ENCODE data around the gene CTTNBP2NL. TPM values are rescaled to one million over a fixed set of nuclear protein-coding genes. Genes with fewer than 3 reads are reported as not detected.
A peak's percentile ranks its signal among the peaks of the same experiment; 100 is the strongest.

The CTTNBP2NL gene, protein sequence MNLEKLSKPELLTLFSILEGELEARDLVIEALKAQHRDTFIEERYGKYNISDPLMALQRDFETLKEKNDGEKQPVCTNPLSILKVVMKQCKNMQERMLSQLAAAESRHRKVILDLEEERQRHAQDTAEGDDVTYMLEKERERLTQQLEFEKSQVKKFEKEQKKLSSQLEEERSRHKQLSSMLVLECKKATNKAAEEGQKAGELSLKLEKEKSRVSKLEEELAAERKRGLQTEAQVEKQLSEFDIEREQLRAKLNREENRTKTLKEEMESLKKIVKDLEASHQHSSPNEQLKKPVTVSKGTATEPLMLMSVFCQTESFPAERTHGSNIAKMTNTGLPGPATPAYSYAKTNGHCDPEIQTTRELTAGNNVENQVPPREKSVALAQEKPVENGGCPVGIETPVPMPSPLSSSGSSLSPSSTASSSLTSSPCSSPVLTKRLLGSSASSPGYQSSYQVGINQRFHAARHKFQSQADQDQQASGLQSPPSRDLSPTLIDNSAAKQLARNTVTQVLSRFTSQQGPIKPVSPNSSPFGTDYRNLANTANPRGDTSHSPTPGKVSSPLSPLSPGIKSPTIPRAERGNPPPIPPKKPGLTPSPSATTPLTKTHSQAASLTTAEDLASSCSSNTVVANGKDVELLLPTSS
- 1 to 10 TPM in 3 of 6 donors, under 1 TPM in 3; 0.19 to 2.7 (median 1.0) TPM for polyA plus RNA-seq (ENCODE audit: low read depth in 6 of 6)

DNA sequence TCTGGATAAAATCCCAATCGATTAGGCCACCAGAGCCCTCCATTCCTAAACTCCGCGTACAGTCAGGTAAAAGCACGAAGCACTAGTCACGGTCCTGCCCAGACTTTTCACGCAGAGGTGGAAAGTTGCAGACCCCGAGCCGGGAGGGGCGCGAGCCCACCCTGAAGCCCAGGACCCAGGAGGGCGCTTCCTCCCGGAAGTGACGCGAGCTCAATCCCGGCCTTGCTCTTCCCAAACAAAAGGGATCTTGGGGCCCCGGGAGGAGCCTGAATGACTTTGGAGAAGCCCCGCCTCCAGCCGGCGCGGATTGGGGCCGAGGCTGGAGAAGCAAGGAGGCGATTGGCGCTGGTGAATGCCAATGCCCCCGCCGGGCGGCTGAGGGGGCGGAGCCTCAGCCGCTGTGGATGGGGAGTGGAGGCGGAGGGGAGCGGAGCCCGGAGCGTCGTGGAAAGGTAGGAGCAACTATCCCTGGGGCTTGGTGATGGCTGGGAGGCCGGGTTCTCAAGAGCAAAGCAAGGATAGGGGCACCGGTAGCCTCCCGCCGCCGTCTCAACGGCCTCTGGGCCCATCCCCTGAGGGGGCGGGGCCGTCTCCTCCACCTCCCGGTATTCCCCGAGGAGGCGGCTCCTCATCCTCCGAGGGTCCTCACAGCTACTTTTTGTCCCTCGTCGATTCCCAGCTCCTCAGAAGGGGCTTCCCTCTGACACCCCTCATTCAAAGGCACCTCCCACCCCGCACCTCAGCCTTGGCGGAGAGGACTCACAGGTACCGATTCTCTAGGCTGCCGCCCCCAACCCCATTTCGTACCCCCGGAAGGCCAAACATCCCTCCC, at the start of gene CTTNBP2NL:
TSS of gene CTTNBP2NL (plus strand) at position 394 of the 832 bp plus-strand sequence. CDS start 19,952 bp downstream, outside the sequence.
- Mint-ChIP-seq H3K36me3 (no peaks in the 10 kb centered on the region), H3K27ac (peak within 1 kb of the TSS; percentile 80 to 96 (median 92)), H3K27me3 (peaks cover 0 to 7% (median 2%) of the 10 kb centered on the region in 3 donors), H3K4me3 (peak within 1 kb of the TSS; percentile 88 to 99 (median 94)), H3K4me1 (peaks cover 27 to 43% (median 32%) of the 10 kb centered on the region in 3 donors), H3K9me3 (no peaks in the 10 kb centered on the region)
- DNase-seq (peak; percentile 69), ATAC-seq (ENCODE audit: low read depth in 2 of 2) (peak; percentile 92 to 93)

DNA sequence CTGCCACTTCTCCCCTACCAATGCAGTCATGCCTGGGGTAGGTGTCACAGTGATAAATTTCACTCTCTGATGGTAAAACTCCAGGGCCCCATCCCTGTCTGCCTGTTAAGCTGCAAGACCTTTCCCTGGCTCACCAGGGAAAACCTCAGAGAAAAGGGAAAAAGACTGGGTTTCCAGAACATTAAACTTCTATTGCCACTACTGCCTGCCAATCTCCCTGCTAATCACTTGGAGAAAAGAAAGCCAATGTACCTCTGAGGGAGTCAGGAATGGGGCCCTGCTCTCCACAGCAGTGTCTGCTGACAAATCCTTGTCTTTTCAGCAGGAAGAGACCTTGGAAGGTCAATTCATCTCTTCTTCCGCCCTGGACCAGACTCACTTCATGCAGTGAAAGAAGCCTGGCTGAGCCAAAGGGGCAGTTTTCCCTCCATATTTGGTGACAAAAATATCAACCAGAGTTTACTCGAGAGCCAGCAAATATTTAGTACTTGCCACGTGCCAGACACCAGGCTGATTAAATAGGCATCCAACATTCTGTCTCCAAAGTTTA, 49.1 kb upstream of the CTTNBP2NL start:
- Mint-ChIP-seq H3K27me3 (peaks cover 31 to 34% (median 34%) of the 10 kb centered on the region in 3 donors), H3K4me3 (no peak overlapping the region), H3K27ac (peak overlapping the region in 1 of 6 donors; percentile 47), H3K9me3 (peaks cover 5 to 32% (median 20%) of the 10 kb centered on the region in 7 donors), H3K4me1 (peaks cover 8 to 12% (median 8%) of the 10 kb centered on the region in 3 donors), H3K36me3 (peaks cover 5 to 9% of the 10 kb centered on the region in 2 donors)
- ATAC-seq (ENCODE audit: low read depth in 2 of 2) = no peak
- DNase-seq = no peak

DNA sequence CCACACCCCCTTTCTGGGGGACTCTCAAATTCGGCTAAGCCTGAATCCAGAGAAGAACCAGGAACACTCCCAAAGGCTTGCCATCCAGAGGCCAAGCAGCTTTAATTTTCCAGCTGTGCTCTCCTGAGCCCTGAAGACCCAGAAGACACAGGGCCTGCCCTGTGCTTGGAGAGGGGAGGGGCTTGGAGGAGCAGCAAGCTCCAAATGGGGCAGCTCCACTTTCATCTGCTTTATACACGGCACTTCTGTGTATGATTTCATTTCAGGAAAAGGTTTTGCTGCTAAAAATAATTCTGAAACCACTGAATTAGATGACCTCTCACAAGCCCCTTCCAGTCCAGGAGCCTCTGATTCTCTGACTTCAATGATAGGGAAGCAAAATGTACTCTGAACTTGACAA, 39.2 kb upstream of the CTTNBP2NL start:
- no peaks in the 10 kb centered on the region for H3K4me1 Mint-ChIP-seq
- peaks cover 0 to 5% of the 10 kb centered on the region in 2 donors for H3K36me3 Mint-ChIP-seq
- no peak overlapping the region for H3K27ac Mint-ChIP-seq
- H3K27me3 Mint-ChIP-seq = peaks cover 29 to 80% (median 70%) of the 10 kb centered on the region in 3 donors
- peaks cover 0 to 17% (median 3%) of the 10 kb centered on the region in 7 donors for H3K9me3 Mint-ChIP-seq
- no peak for DNase-seq
- ATAC-seq (ENCODE audit: low read depth in 2 of 2) = no peak
- H3K4me3 Mint-ChIP-seq = no peak overlapping the region

DNA sequence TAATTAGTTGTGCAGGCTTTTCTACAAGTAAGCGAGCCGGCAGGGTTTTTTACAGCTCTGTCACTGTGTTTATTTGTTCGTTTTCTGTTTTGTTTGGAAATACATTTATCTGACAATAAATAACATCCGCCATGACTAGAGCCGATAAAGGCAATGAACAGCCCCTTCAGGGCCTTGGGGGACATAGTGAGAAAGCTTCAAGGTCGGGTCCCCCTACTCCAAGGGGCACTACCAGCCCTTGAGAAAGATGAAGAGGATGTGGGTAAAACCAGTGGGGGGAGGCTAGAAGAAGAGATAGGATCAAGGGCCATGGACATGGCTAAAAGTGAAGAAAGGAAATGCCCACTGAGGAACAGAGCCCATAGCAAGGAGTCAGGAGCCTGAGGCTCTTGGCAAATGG, 38.5 kb upstream of the CTTNBP2NL start:
- H3K9me3 Mint-ChIP-seq = peaks cover 0 to 15% (median 3%) of the 10 kb centered on the region in 7 donors
- peaks cover 0 to 5% of the 10 kb centered on the region in 2 donors for H3K36me3 Mint-ChIP-seq
- H3K4me3 Mint-ChIP-seq = peak overlapping the region in 1 of 8 donors; percentile 10
- peaks cover 34 to 80% (median 70%) of the 10 kb centered on the region in 3 donors for H3K27me3 Mint-ChIP-seq
- no peak for ATAC-seq (ENCODE audit: low read depth in 2 of 2)
- no peaks in the 10 kb centered on the region for H3K4me1 Mint-ChIP-seq
- no peak for DNase-seq
- H3K27ac Mint-ChIP-seq = no peak overlapping the region

DNA sequence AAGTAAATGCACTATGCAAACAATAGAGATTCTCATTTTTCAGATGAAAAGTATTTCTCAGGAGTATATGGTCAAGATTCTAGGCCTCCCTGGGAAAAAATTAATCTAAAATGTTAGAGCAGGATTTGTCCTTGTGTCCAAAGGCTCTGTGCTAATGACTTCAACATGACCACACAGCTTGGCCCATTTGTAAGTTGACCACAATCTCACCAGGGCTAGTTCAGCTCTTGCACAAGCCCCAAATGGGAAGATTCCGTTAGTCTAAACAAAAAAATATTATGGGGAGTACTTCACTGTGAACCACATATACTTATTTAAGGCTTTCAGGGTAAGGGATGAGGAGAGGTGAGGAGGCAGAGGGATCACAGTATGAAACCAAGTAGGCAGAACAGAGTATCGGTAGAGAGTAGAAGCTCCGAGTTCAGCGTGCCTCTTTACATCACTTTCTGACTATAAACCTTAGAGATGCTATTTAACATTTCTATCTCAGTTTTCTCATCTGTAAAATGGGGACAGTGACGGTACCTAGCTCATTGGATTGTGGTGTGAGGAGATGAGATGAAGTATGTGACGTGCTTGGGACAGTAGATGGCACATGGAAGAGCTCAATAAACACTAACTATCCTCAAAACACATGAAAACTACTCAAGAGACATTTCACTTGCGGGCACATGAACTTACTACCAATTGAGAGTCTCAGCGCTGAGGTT, 37.8 kb upstream of the CTTNBP2NL start:
- H3K4me3 Mint-ChIP-seq = no peak overlapping the region
- no peak for DNase-seq
- peaks cover 0 to under 1% of the 10 kb centered on the region in 2 donors for H3K36me3 Mint-ChIP-seq
- peaks cover 0 to 7% (median under 1%) of the 10 kb centered on the region in 7 donors for H3K9me3 Mint-ChIP-seq
- peaks cover 31 to 83% (median 70%) of the 10 kb centered on the region in 3 donors for H3K27me3 Mint-ChIP-seq
- no peak overlapping the region for H3K27ac Mint-ChIP-seq
- no peaks in the 10 kb centered on the region for H3K4me1 Mint-ChIP-seq
- ATAC-seq (ENCODE audit: low read depth in 2 of 2) = no peak

DNA sequence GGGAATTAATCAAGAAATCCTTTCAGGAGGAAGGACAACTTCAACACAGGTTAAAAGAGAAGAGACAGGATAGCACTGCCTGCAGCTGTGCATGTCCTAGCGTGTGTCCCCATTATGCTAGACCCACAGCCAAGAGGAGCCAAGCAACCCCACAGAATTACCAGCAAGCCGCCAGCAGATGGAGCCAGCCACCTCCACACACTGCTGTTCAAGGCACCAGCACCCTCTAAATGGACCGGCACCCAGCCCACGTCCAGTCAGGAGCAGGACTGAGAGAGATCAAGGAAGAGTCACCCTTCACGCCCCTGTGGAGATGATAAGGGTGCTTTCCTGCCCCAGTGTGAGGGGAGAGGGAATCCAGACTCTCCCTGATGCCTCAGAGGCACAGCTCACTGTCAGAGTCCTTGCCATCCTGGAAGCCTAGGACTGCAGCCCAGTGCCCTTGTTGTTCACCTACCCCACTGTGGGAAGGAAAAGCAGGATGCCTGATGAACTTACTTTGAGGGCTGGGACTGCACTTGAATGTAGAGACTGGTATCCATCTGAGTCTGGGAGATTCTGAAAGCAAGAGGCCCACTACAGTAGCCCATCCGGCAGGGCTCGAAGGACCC, 37.1 kb upstream of the CTTNBP2NL start:
- Mint-ChIP-seq H3K4me3 (no peak overlapping the region), H3K4me1 (no peaks in the 10 kb centered on the region), H3K27ac (no peak overlapping the region), H3K27me3 (peaks cover 31 to 80% (median 74%) of the 10 kb centered on the region in 3 donors), H3K9me3 (peaks cover 0 to under 1% (median 0%) of the 10 kb centered on the region in 7 donors), H3K36me3 (no peaks in the 10 kb centered on the region)
- peak; percentile 27 for DNase-seq
- ATAC-seq (ENCODE audit: low read depth in 2 of 2) = peak; percentile 49 to 65

DNA sequence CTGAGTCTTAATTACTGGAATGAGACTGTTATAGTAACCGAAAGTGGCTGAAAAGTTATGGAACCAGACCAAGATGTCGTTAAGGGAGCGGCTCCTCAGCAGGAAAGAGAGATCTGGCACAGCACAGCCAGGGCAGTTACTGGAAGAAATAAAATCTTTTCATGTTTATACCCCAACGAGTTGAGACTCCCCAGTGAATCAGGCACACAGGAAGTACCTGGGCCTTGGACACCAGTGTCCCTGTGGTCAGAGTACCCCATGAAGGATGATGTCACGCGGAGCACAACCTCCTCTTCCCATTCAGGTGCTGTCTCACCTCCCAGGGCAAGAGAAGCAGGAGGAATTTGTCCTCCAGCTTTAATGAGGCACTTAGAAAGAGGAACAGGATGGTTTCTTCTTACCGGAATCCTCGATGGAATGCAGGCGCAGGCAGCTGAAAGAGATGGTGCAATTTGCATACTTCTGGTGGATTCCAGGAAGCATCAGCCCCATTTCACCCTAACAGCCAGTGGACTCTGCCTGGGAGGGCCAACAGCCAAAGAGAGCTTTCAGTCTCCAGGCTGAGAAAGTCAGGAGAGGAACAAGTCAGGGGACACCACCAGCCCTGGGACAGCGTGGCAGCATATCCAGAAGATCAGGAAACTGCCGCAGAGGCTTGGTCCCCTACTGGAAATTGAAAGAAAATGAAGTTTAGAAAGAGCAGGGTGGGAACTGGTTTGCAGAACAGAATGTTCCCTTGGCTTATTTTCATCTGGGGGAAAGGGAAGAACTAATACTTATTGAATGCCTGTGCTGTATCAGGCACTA, 35.9 kb upstream of the CTTNBP2NL start:
- Mint-ChIP-seq H3K36me3 (no peaks in the 10 kb centered on the region), H3K27me3 (peaks cover 23 to 74% (median 72%) of the 10 kb centered on the region in 3 donors), H3K9me3 (peaks cover 0 to 3% (median 0%) of the 10 kb centered on the region in 7 donors), H3K27ac (no peak overlapping the region), H3K4me3 (no peak overlapping the region), H3K4me1 (no peaks in the 10 kb centered on the region)
- ATAC-seq (ENCODE audit: low read depth in 2 of 2) (no peak), DNase-seq (no peak)

DNA sequence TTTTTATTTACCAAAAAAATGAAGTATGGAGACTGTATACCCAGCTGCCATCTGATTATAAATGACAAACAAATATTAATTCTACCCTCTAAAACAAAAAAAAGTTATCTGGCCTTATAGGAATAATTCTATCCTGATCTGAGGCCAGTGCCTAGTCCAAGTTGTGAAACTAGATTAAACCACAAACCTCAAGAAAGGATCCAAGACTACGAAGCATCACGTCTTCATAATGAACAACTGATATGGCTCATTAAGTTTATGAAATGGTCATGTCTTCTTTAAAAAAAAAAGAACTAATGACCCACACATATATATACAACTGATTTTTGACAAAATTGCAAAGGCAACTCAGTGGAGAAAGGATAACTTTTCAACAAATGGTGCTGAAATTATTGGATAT, 32.4 kb upstream of the CTTNBP2NL start:
- Mint-ChIP-seq H3K4me3 (no peak overlapping the region), H3K9me3 (peaks cover 0 to 4% (median 0%) of the 10 kb centered on the region in 7 donors), H3K27me3 (peaks cover 20 to 60% (median 56%) of the 10 kb centered on the region in 3 donors), H3K4me1 (no peaks in the 10 kb centered on the region), H3K36me3 (no peaks in the 10 kb centered on the region), H3K27ac (no peak overlapping the region)
- no peak for ATAC-seq (ENCODE audit: low read depth in 2 of 2)
- no peak for DNase-seq

DNA sequence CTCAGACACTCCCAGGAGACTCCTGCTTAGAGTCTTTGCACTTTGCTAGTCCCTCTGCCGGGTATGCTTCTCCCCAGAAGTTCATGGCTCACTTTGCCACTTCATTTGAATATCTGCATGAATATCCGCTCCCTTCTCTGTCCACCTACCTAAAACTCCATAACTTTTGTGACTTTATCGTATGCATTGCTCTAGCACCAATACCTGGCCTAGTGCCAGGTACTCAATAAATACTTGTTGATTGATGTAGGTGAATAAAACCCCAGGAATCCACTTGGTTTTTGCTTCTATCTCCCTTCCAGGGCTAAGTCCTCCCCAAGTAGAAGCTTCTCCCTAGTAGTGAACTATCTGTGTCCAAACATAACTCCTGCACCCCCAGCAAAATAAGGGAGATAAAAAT, 27.8 kb upstream of the CTTNBP2NL start:
- Mint-ChIP-seq H3K9me3 (peaks cover 0 to 4% (median 0%) of the 10 kb centered on the region in 7 donors), H3K36me3 (no peaks in the 10 kb centered on the region), H3K27me3 (peaks cover 44 to 57% (median 50%) of the 10 kb centered on the region in 3 donors), H3K4me3 (no peak overlapping the region), H3K27ac (no peak overlapping the region), H3K4me1 (peaks cover 0 to 5% (median 4%) of the 10 kb centered on the region in 3 donors)
- ATAC-seq (ENCODE audit: low read depth in 2 of 2) (no peak), DNase-seq (no peak)

DNA sequence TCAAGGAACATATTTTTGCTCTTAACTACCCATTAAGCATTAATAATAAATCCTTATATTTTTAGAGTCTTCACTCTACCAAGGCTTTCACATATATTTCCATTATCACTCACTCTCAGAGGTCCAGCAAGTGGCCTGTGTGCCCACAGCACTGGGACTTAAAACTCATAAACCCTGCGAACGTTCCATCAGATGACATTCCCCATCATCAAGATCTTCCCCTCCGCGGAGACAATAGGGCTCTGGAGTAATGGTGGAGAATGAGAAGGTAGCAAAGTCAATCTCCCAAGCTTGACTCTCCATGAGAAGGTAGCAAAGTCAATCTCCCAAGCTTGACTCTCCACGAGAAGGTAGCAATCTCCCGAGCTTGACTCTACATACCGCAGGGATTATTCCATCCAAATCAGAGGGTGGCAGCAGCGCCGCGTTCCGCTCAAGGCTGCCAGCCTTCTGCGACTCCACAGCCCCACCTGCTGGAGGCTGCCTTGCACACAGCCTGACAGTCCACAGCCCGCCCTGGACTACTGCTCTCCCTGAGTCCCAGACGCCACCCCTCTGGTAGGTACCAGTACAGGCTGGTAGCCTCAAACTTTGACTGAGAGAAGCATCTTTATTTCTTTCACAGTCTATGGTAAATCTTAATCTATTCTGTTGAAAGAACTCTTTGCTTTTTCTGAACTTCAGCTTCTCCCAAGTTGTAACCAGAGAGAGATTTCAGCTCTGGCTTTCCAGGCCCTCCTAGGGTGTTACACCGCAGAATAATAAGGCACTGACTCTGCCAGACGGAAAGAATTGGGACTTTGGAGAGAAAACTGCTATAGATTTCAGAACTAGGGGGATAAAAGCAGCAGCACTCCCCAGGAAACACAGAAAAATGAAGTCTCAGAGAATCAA, 26.4 kb upstream of the CTTNBP2NL start:
- Mint-ChIP-seq H3K36me3 (no peaks in the 10 kb centered on the region), H3K27ac (peak overlapping the region in 1 of 6 donors; percentile 55), H3K9me3 (peaks cover 0 to 4% (median 0%) of the 10 kb centered on the region in 7 donors), H3K4me3 (no peak overlapping the region), H3K27me3 (peaks cover 45 to 64% (median 50%) of the 10 kb centered on the region in 3 donors), H3K4me1 (peaks cover 0 to 5% (median 4%) of the 10 kb centered on the region in 3 donors)
- ATAC-seq (ENCODE audit: low read depth in 2 of 2) (peak; percentile 99), DNase-seq (peak; percentile 70)

Data from naive B cell (primary cell).